Thoracic aorta (tissue), 2 donors: Measurements from ENCODE around the gene GALNT7. TPM values are rescaled to one million over a fixed set of nuclear protein-coding genes. Genes with fewer than 3 reads are reported as not detected.

Experiments used
- ATAC-seq: fragments of 150-250 bp; one replicate; pipeline ENCODE4 v1.8.0; 2017; ENCODE audit warnings: low read depth; ENCODE audit not compliant: insufficient number of reproducible peaks, low FRiP score
- DNase-seq: peaks from one replicate; pipeline ENCODE4 v3.0.0-alpha.2; 2020; ENCODE audit warnings: low spot score
- H3K27ac ChIP-seq, 2 donors: fragments of 200-600 bp; sonication (generic); 1 replicate in 1 of 2; 2 replicates in 1 of 2; pipeline ENCODE4 v1.5.1; 2016; ENCODE audit warnings: mild to moderate bottlenecking in 2 of 2, moderate library complexity in 2 of 2
- H3K27me3 ChIP-seq: fragments of 200-600 bp; sonication (generic); replicated peaks from 2 replicates; pipeline ENCODE4 v1.6.0; 2016; ENCODE audit warnings: mild to moderate bottlenecking; ENCODE audit not compliant: insufficient read depth
- H3K36me3 ChIP-seq: fragments of 200-600 bp; sonication (generic); one replicate; pipeline ENCODE4 v1.5.1; 2016
- H3K4me1 ChIP-seq, 2 donors: fragments of 200-600 bp; sonication (generic); 1 replicate in 1 of 2; 2 replicates in 1 of 2; pipeline versions ENCODE4 v1.5.1 to v1.6.0; 2016; ENCODE audit warnings: low read depth in 2 of 2, mild to moderate bottlenecking in 1 of 2; ENCODE audit not compliant: control insufficient read depth in 1 of 2
- H3K4me3 ChIP-seq: fragments of 200-600 bp; sonication (generic); 2 replicates; pipeline ENCODE4 v1.5.1; 2016; ENCODE audit warnings: mild to moderate bottlenecking
- H3K9me3 ChIP-seq: fragments of 200-600 bp; sonication (generic); 2 replicates; pipeline ENCODE4 v1.5.1; 2016
- total RNA-seq, 2 donors: library from RNA; depleted of rRNA; stranded (reverse); fragments of >200 nt; gene quantifications; one replicate each; pipeline versions ENCODE4 v1.1.0 to v1.2.3, GENCODE V29; 2016
- TF ChIP-seq, protein P1 (sequence below): fragments of 200-600 bp; sonication (generic); IDR thresholded peaks from one replicate; pipeline ENCODE4 v1.5.1; 2019; ENCODE audit warnings: antibody characterized with exemption

Gene GALNT7
- total RNA-seq, 2 donors from 2014 or later: 12.7 to 23.1 TPM

DNA sequence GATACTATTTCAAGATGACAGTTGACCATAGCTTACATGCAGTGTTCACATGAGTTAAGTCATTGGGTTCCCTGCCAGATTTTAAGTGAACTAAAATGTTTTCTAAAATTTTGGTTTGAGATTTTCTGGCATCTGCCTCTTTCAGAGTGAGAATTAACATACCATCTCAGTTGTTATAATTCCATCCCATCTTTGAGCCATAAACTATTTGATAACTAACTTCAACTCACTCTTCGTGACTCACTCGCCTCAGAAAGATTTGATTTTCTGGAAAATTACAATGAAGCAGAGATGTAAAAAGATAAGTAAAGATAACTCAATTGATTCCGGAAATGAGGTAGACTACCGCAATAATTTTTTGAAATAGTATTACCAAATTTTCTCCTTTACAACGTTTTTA, 103.7 kb downstream of the GALNT7 start:
- no peaks in the 10 kb centered on the region for H3K27me3 ChIP-seq
- peaks cover 6% of the 10 kb centered on the region in 2 donors for H3K4me1 ChIP-seq
- no peak overlapping the region for H3K27ac ChIP-seq
- no peaks in the 10 kb centered on the region for H3K36me3 ChIP-seq
- TF ChIP-seq, protein P1, sequence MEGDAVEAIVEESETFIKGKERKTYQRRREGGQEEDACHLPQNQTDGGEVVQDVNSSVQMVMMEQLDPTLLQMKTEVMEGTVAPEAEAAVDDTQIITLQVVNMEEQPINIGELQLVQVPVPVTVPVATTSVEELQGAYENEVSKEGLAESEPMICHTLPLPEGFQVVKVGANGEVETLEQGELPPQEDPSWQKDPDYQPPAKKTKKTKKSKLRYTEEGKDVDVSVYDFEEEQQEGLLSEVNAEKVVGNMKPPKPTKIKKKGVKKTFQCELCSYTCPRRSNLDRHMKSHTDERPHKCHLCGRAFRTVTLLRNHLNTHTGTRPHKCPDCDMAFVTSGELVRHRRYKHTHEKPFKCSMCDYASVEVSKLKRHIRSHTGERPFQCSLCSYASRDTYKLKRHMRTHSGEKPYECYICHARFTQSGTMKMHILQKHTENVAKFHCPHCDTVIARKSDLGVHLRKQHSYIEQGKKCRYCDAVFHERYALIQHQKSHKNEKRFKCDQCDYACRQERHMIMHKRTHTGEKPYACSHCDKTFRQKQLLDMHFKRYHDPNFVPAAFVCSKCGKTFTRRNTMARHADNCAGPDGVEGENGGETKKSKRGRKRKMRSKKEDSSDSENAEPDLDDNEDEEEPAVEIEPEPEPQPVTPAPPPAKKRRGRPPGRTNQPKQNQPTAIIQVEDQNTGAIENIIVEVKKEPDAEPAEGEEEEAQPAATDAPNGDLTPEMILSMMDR: no peak
- DNase-seq (no peak), ATAC-seq (no peak)
- no peak overlapping the region for H3K4me3 ChIP-seq
- H3K9me3 ChIP-seq: no peaks in the 10 kb centered on the region

DNA sequence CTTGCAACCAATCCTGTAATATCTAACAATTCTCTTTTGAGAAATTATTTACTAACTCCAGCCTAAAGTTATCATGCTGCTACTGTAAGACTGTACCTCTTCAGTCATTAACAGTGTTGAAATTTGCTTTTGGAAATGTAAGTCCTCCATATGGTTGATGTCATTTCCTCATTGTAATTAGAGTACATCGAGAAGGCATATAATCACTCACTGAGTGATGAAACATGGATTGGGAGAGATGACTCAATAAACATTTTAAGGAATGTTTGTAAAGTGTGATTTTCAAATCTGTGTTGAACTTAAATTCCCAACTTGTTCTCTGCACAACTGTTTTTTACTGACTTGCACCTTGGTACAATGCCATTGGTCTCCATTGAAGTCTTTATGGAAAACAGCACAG, 104.4 kb downstream of the GALNT7 start:
- H3K27me3 ChIP-seq: no peaks in the 10 kb centered on the region
- no peak overlapping the region for H3K27ac ChIP-seq
- H3K4me1 ChIP-seq: peaks cover 6% of the 10 kb centered on the region in 2 donors
- H3K36me3 ChIP-seq: no peaks in the 10 kb centered on the region
- TF ChIP-seq, protein P1: no peak
- H3K4me3 ChIP-seq: no peak overlapping the region
- ATAC-seq: no peak
- no peaks in the 10 kb centered on the region for H3K9me3 ChIP-seq
- DNase-seq: no peak

DNA sequence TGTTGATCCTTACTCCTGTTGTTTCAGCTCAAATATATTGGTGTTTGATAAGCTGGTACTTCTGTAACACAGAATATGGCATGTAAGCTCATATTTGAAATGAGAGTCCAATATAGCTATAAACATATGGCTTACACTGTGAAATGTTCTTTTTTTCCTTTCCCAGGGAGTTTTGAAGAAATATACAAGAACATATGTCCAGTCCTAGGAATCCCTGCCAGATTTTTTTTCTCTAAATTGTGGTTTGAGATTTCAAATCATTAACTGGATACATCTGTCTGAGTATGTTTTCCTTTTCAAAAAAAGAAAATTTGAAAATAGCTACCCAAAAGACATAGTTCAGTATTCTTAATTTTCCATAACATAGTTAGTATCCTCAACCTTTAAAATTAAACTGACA, 105.3 kb downstream of the GALNT7 start:
- H3K4me3 ChIP-seq: no peak overlapping the region
- H3K27ac ChIP-seq: no peak overlapping the region
- no peaks in the 10 kb centered on the region for H3K27me3 ChIP-seq
- H3K36me3 ChIP-seq: no peaks in the 10 kb centered on the region
- DNase-seq (no peak), ATAC-seq (no peak)
- TF ChIP-seq, protein P1: no peak
- no peaks in the 10 kb centered on the region for H3K9me3 ChIP-seq
- peaks cover 6% of the 10 kb centered on the region in 2 donors for H3K4me1 ChIP-seq

DNA sequence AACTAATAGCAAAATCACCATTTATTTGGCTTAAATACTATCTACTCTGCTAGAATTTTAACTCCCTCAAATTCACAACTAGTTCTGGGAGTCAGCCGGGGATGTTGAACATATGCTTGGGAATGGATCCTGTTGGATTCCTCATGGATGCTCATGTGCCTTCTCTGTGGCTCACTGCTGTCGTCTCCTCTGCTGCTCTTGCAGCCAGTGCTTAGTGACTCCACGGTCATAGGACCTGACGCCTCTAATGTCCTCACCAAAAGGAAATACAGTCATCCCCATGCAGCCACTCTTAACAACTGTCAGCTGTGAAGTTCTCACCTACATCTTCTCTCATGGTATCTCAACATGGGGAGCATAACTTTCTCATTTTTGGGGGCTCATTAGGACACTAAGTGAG, 106.1 kb downstream of the GALNT7 start:
- Histone ChIP-seq H3K27me3 (no peaks in the 10 kb centered on the region), H3K9me3 (no peaks in the 10 kb centered on the region), H3K36me3 (no peaks in the 10 kb centered on the region), H3K27ac (no peak overlapping the region), H3K4me3 (no peak overlapping the region), H3K4me1 (peaks cover 6% of the 10 kb centered on the region in 2 donors)
- TF ChIP-seq, protein P1: no peak
- DNase-seq (no peak), ATAC-seq (no peak)

DNA sequence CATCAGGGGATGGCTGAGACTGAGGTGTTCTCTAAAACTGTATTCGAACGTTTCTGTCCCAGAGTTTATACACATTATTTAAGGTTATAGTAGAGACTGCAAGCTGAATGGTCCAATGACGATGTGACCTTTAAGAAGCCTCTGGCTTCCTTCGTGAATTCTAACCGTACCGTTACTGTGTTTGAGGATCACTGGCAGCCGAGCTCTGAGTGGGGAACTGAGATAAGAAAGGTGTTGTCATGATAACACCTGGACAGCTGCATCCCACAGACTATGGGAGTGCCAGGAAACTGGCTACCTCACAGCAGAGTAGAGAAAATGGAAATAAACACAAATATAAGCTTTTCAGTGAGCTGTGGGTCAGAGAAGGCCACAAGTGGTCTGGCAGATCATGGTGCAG, 106.5 kb downstream of the GALNT7 start:
- TF ChIP-seq, protein P1: no peak

More for the DNA sequence above, 106.5 kb downstream of the GALNT7 start:
- H3K27ac ChIP-seq: no peak overlapping the region
- H3K4me3 ChIP-seq: no peak overlapping the region
- H3K4me1 ChIP-seq: peaks cover 6% of the 10 kb centered on the region in 2 donors
- no peaks in the 10 kb centered on the region for H3K27me3 ChIP-seq
- DNase-seq: no peak
- no peaks in the 10 kb centered on the region for H3K36me3 ChIP-seq
- no peak for ATAC-seq
- H3K9me3 ChIP-seq: no peaks in the 10 kb centered on the region
